ENCODE measurements around the gene MAPKAP1.

The MAPKAP1 gene

DNA sequence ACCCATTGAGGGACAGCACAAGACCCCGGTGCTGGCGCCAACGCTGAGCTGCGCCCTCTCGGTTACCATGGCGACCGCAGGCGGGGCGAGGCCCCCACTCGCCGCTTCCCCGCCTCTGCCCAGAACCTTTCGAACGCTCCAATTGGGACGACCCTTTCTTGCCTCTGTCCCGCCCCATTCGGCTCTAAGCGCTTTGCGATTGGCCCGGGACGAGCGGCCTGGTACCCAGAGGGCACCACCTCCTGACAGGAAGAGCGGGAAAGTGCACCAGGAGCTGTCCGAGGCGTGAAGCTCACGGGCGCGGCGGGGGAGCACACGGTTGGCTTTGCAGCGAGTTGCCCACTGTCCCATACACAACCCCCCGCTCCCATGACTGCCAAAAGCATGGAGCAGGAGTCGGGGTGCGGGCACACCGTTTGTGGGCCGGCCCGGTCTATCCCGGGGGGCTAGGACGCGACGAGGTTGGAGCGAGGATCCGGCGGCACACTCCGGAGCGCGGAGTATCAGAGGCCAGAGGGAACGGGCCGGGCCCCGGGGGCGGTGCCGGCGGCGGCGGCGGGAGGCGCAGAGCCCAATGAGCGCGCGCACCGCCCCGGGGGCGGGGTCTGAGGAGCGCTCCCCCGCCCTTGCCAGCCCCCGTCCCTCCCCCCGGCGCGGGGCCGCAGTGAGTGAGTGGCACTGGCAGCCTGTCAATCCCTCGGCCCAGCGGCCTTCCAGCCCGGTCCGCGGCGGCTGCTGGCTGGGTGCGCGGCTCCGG is 39.2 kb upstream of the MAPKAP1 start:
- H3K36me3 ChIP-seq (ENCODE audit: control insufficient read depth, insufficient read depth, low read length) = peaks cover 11% of the 10 kb centered on the region
- H3K79me2 ChIP-seq = peaks cover 16% of the 10 kb centered on the region
- no peaks in the 10 kb centered on the region for H3K27me3 ChIP-seq (ENCODE audit: control insufficient read depth, insufficient read depth, low read length)
- peak overlapping the region; percentile 81 for H3K27ac ChIP-seq
- peak overlapping the region; percentile 82 for H2AFZ ChIP-seq
- peak overlapping the region; percentile 67 for H3K4me3 ChIP-seq (ENCODE audit: low read depth, low read length)
- no peaks in the 10 kb centered on the region for H3K9me3 ChIP-seq (ENCODE audit: control insufficient read depth, low read length)
- peak overlapping the region; percentile 82 for H3K4me2 ChIP-seq (ENCODE audit: low read length)
- TF ChIP-seq, protein P1, sequence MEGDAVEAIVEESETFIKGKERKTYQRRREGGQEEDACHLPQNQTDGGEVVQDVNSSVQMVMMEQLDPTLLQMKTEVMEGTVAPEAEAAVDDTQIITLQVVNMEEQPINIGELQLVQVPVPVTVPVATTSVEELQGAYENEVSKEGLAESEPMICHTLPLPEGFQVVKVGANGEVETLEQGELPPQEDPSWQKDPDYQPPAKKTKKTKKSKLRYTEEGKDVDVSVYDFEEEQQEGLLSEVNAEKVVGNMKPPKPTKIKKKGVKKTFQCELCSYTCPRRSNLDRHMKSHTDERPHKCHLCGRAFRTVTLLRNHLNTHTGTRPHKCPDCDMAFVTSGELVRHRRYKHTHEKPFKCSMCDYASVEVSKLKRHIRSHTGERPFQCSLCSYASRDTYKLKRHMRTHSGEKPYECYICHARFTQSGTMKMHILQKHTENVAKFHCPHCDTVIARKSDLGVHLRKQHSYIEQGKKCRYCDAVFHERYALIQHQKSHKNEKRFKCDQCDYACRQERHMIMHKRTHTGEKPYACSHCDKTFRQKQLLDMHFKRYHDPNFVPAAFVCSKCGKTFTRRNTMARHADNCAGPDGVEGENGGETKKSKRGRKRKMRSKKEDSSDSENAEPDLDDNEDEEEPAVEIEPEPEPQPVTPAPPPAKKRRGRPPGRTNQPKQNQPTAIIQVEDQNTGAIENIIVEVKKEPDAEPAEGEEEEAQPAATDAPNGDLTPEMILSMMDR (IDR thresholded peaks at IDR 0.05) = no peak
- H3K9ac ChIP-seq = no peak overlapping the region
- no peaks in the 10 kb centered on the region for H3K4me1 ChIP-seq

GRCh38 chr9:125745682-125746016 is 38.6 kb upstream of the MAPKAP1 start:
- no peaks in the 10 kb centered on the region for H3K9me3 ChIP-seq (ENCODE audit: control insufficient read depth, low read length)
- no peaks in the 10 kb centered on the region for H3K4me1 ChIP-seq
- H3K4me2 ChIP-seq (ENCODE audit: low read length) = peak overlapping the region; percentile 82
- peak overlapping the region; percentile 81 for H3K27ac ChIP-seq
- H3K9ac ChIP-seq = no peak overlapping the region
- H2AFZ ChIP-seq = peak overlapping the region; percentile 82
- H3K79me2 ChIP-seq = peaks cover 14% of the 10 kb centered on the region
- peak overlapping the region; percentile 67 for H3K4me3 ChIP-seq (ENCODE audit: low read depth, low read length)
- no peaks in the 10 kb centered on the region for H3K27me3 ChIP-seq (ENCODE audit: control insufficient read depth, insufficient read depth, low read length)
- TF ChIP-seq, protein P1 (IDR thresholded peaks at IDR 0.05) = no peak
- peaks cover 11% of the 10 kb centered on the region for H3K36me3 ChIP-seq (ENCODE audit: control insufficient read depth, insufficient read depth, low read length)

GRCh38 chr9:125745018-125745417 is 38.0 kb upstream of the MAPKAP1 start:
- Histone ChIP-seq H3K27me3 (ENCODE audit: control insufficient read depth, insufficient read depth, low read length) (no peaks in the 10 kb centered on the region), H3K4me3 (ENCODE audit: low read depth, low read length) (no peak overlapping the region)
- TF ChIP-seq, protein P1 (IDR thresholded peaks at IDR 0.05) = no peak

GRCh38 chr9:125744616-125745015 is 37.6 kb upstream of the MAPKAP1 start:
- Histone ChIP-seq H3K27me3 (ENCODE audit: control insufficient read depth, insufficient read depth, low read length) (no peaks in the 10 kb centered on the region), H2AFZ (no peak overlapping the region), H3K4me3 (ENCODE audit: low read depth, low read length) (no peak overlapping the region), H3K36me3 (ENCODE audit: control insufficient read depth, insufficient read depth, low read length) (peaks cover 11% of the 10 kb centered on the region), H3K27ac (no peak overlapping the region), H3K9me3 (ENCODE audit: control insufficient read depth, low read length) (no peaks in the 10 kb centered on the region), H3K4me2 (ENCODE audit: low read length) (no peak overlapping the region), H3K4me1 (no peaks in the 10 kb centered on the region), H3K9ac (no peak overlapping the region), H3K79me2 (peaks cover 9% of the 10 kb centered on the region)
- TF ChIP-seq, protein P1 (IDR thresholded peaks at IDR 0.05) = no peak

More at GRCh38 chr9:125745018-125745417, 38.0 kb upstream of the MAPKAP1 start:
- H2AFZ ChIP-seq = no peak overlapping the region
- no peaks in the 10 kb centered on the region for H3K9me3 ChIP-seq (ENCODE audit: control insufficient read depth, low read length)
- peaks cover 9% of the 10 kb centered on the region for H3K79me2 ChIP-seq
- peaks cover 11% of the 10 kb centered on the region for H3K36me3 ChIP-seq (ENCODE audit: control insufficient read depth, insufficient read depth, low read length)
- H3K27ac ChIP-seq = no peak overlapping the region
- H3K4me1 ChIP-seq = no peaks in the 10 kb centered on the region
- H3K4me2 ChIP-seq (ENCODE audit: low read length) = no peak overlapping the region
- H3K9ac ChIP-seq = no peak overlapping the region

Data from parathyroid adenoma (tissue), 2 donors.